ENCODE results near the gene KIFAP3.
"Not testable (repeated sequence)": the region's sequence is repeated elsewhere in the genome, so short reads cannot be mapped to it uniquely, and the experiment has no call there.

KIFAP3 gene

DNA sequence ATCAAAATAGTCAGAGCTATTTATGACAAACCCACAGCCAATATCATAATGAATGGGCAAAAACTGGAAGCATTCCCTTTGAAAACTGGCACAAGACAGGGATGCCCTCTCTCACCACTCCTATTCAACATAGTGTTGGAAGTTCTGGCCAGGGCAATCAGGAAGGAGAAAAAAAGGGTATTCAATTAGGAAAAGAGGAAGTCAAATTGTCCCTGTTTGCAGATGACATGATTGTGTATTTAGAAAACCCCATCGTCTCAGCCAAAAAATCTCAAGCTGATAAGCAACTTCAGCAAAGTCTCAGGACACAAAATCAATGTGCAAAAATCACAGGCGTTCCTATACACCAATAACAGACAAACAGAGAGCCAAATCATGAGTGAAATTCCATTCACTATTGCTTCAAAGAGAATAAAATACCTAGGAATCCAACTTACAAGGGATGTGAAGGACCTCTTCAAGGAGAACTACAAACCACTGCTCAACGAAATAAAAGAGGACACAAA, 14.4 kb downstream of the KIFAP3 start:
- H3K9me3 ChIP-seq (ENCODE audit: insufficient read depth, low read depth, low read length); H3K27me3 ChIP-seq (ENCODE audit: insufficient read depth, low read length); H3K27ac ChIP-seq (ENCODE audit: low read length); H3K4me1 ChIP-seq (ENCODE audit: insufficient read depth, low read length); H3K9ac ChIP-seq (ENCODE audit: low read depth, low read length); H3K36me3 ChIP-seq (ENCODE audit: insufficient read depth, low read depth, low read length); H3K4me3 ChIP-seq (ENCODE audit: low read length): not testable (repeated sequence)

DNA sequence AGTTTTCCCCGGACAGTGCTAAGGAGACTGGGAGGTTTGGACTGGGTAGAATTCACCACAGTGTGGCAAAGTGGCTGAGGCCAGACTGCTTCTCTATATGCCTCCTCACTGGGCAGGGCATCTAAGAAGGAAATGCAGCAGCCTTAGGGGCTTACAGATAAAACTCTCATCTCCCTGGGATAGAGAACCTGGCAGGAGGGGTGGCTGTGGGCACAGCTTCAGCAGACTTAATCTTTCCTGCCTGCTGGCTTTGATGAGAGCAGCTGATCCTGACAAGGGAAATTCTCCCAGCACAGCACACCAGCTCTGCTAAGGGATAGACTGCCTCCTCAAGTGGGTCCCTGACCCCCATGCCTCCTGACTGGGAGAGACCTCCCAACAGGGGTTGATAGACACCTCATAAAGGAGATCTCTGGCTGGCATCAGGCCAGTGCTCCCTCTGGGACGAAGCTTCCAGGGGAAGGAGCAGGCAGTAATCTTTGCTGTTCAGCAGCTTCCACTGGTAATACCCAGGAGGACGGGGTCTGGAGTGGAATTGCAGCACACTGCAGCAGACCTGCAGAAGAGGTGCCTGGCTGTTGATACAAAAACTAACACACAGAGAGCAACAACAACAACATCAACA, 25.2 kb downstream of the KIFAP3 start:
- H3K4me3 ChIP-seq (ENCODE audit: low read length) = no peak overlapping the region
- no peaks in the 10 kb centered on the region for H3K36me3 ChIP-seq (ENCODE audit: insufficient read depth, low read depth, low read length)
- no peak overlapping the region for H3K27ac ChIP-seq (ENCODE audit: low read length)
- no peaks in the 10 kb centered on the region for H3K27me3 ChIP-seq (ENCODE audit: insufficient read depth, low read length)
- H3K9ac ChIP-seq (ENCODE audit: low read depth, low read length) = no peak overlapping the region
- no peaks in the 10 kb centered on the region for H3K9me3 ChIP-seq (ENCODE audit: insufficient read depth, low read depth, low read length)
- H3K4me1 ChIP-seq (ENCODE audit: insufficient read depth, low read length) = no peaks in the 10 kb centered on the region

DNA sequence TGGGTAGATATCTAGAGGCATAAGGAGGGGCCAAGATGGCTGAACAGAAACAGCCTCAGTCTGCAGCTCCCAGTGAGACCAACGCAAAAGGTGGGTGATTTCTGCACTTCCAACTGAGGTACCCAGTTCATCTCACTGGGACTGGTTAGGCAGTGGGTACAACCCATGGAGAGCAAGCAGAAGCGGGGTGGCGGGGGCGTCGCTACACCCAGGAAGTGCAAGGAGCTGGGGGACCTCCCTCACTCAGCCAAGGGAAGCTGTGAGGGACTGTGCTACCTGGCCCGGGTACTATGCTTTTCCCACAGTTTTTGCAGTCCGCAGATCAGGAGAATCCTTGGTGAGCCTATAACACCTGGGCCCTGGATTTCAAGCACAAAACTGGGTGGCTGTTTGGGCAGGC, 26.0 kb downstream of the KIFAP3 start:
- Histone ChIP-seq H3K4me3 (ENCODE audit: low read length) (no peak overlapping the region), H3K27me3 (ENCODE audit: insufficient read depth, low read length) (no peaks in the 10 kb centered on the region), H3K27ac (ENCODE audit: low read length) (no peak overlapping the region), H3K9ac (ENCODE audit: low read depth, low read length) (no peak overlapping the region), H3K9me3 (ENCODE audit: insufficient read depth, low read depth, low read length) (no peaks in the 10 kb centered on the region), H3K4me1 (ENCODE audit: insufficient read depth, low read length) (no peaks in the 10 kb centered on the region), H3K36me3 (ENCODE audit: insufficient read depth, low read depth, low read length) (no peaks in the 10 kb centered on the region)

DNA sequence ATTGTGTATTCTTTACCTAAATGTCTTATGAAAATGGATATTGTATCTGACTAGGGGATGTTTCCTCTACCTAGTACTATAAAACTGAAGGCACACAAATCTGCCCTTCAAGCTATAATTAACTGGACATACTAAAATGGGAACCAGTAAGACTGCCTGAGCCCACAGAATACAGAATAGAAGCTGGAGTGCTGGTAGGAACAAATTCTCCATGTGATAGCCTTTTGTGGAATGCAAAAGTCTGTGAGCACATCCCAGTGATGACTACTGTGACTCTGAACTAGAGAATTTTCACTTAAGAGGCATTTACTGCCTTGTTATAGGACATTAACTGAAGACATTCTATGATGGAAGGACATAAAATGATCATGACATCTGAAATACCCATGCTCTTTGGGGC, 30.3 kb downstream of the KIFAP3 start:
- H3K27ac ChIP-seq (ENCODE audit: low read length) = no peak overlapping the region
- H3K4me1 ChIP-seq (ENCODE audit: insufficient read depth, low read length) = no peaks in the 10 kb centered on the region
- no peak overlapping the region for H3K4me3 ChIP-seq (ENCODE audit: low read length)
- no peak overlapping the region for H3K9ac ChIP-seq (ENCODE audit: low read depth, low read length)
- H3K9me3 ChIP-seq (ENCODE audit: insufficient read depth, low read depth, low read length) = no peaks in the 10 kb centered on the region
- no peaks in the 10 kb centered on the region for H3K27me3 ChIP-seq (ENCODE audit: insufficient read depth, low read length)
- no peaks in the 10 kb centered on the region for H3K36me3 ChIP-seq (ENCODE audit: insufficient read depth, low read depth, low read length)

DNA sequence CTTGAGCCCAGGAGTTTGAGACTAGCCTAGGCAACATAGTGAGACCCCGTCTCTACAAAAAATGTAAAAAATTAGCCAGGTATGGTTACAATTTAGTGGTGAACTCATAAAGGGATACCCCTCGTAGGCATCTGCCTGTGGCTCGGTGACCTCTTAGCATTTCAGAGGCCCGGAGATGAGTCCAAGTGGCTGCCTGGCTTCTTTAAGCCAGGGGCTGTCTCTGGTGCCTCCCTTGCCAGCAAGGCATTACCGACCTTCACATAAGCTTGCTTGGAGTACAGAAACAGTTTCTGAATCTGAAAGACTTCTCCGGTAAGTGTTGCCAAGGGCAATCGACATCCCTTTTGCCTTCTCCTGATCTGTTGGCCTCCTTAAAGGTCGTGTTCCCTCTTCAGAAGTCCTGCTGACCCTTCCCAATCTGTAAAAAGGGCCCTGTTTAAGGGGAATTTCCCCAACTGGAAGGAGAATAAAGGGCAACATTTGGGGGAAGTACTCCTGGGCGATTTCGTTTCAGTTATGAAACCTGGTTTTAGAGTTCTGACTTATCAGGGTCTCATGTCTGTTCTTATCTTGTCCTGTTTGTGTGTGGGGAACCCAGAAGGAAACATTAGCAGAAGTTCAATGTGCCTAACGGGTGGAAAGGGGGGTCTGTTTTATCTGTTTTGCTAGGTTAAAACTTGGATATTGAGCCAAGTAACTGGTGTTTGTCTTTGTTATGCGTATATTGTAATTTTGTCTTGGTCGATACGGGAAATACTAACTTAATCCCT, 32.9 kb downstream of the KIFAP3 start:
- Histone ChIP-seq H3K4me3 (ENCODE audit: low read length) (no peak overlapping the region), H3K4me1 (ENCODE audit: insufficient read depth, low read length) (no peaks in the 10 kb centered on the region), H3K9me3 (ENCODE audit: insufficient read depth, low read depth, low read length) (no peaks in the 10 kb centered on the region), H3K27ac (ENCODE audit: low read length) (no peak overlapping the region), H3K36me3 (ENCODE audit: insufficient read depth, low read depth, low read length) (no peaks in the 10 kb centered on the region), H3K9ac (ENCODE audit: low read depth, low read length) (no peak overlapping the region), H3K27me3 (ENCODE audit: insufficient read depth, low read length) (no peaks in the 10 kb centered on the region)

DNA sequence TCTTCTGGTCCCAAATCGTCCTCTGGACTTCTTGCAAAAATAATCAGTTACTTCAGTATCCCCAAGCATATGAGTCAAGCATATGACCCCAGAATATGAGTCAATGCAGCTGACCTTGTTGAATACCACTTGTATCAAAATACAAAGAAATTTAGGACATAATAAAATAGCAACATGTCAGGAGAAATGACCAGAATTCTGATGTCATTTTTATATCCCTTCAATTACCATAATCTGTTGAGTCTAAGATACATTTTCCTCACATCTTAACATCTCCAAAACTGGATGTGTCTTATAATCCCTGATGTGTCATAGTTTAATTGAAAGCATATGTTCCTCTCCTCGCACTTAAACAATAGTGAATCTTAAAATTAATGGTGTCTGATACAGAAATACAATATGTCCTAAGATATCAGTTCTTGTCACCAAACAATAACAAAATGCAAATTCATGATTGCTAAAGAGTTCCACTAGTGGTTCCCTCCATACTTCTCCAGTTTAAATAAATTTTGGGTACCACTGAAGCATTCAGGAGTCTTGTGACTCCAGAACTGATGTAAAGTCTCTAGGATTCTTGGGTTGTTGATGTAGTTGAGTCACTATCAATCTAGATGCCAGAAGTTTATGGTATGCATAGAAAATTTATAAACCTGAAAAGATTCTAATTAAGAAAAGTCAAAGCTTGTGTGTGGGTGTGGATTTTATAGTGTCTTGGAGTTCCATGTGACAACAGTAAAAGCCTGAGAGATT, 41.8 kb downstream of the KIFAP3 start:
- Histone ChIP-seq H3K9me3 (ENCODE audit: insufficient read depth, low read depth, low read length) (peaks cover 2% of the 10 kb centered on the region), H3K4me1 (ENCODE audit: insufficient read depth, low read length) (no peaks in the 10 kb centered on the region), H3K36me3 (ENCODE audit: insufficient read depth, low read depth, low read length) (no peaks in the 10 kb centered on the region), H3K9ac (ENCODE audit: low read depth, low read length) (no peak overlapping the region), H3K27ac (ENCODE audit: low read length) (no peak overlapping the region), H3K27me3 (ENCODE audit: insufficient read depth, low read length) (no peaks in the 10 kb centered on the region), H3K4me3 (ENCODE audit: low read length) (no peak overlapping the region)

DNA sequence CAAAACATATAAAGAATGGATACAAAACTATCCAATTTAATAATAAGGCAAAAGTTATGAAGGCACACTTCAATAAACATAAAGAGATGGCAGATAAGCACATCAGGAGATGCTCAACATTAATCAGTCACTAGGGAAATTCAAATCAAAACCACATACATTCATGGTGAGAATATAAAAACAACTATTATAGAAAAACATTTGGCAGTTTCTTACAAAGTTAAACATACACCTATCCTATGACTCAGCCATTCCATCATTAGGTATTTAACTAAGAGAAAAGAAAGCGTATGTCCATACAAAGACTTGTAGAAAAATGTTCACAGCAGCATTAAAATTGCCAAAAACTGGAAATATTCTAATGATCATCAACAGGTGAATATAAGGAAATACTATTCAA, 44.3 kb downstream of the KIFAP3 start:
- no peaks in the 10 kb centered on the region for H3K36me3 ChIP-seq (ENCODE audit: insufficient read depth, low read depth, low read length)
- H3K9me3 ChIP-seq (ENCODE audit: insufficient read depth, low read depth, low read length) = peaks cover 7% of the 10 kb centered on the region
- no peak overlapping the region for H3K9ac ChIP-seq (ENCODE audit: low read depth, low read length)
- no peak overlapping the region for H3K4me3 ChIP-seq (ENCODE audit: low read length)
- H3K4me1 ChIP-seq (ENCODE audit: insufficient read depth, low read length) = no peaks in the 10 kb centered on the region
- no peaks in the 10 kb centered on the region for H3K27me3 ChIP-seq (ENCODE audit: insufficient read depth, low read length)
- no peak overlapping the region for H3K27ac ChIP-seq (ENCODE audit: low read length)

DNA sequence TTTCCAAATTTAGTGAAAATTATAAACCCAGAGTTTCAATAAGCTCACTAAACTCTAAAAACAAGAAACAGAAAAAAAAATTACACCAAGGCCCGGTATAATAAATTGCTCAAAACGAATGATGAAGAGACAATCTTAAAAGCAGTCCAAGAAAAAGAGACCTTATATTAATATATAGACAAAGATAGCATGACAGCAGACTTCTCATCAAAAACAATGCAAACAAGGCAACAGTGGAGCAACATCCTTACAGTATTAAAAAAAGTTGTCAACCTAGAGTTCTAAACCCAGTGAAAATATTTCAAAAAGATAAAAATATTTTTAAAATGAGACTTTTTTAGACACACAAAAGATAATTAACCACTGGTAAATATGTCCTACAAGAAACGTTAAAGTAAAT, 46.7 kb downstream of the KIFAP3 start:
- no peaks in the 10 kb centered on the region for H3K36me3 ChIP-seq (ENCODE audit: insufficient read depth, low read depth, low read length)

DNA sequence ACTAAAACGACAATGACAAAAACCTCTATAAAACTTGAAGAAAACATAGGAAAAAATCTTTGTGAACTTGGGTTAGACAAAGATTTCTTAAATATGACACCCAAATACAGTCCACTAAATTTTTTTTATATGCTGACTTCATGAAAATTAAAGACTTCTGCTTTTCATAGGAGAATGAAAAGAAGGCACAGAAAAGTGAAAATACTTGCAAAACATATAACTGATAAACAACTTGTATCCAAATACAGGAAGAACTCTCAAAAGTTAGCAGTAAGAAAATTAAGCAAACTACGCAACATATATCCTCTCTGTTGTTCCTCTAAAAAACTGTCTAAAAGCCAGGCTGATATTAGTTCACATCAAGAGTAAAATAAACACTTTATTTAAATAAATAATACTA, 53.6 kb downstream of the KIFAP3 start:
- Histone ChIP-seq H3K27me3 (ENCODE audit: insufficient read depth, low read length) (no peaks in the 10 kb centered on the region), H3K9ac (ENCODE audit: low read depth, low read length) (no peak overlapping the region), H3K9me3 (ENCODE audit: insufficient read depth, low read depth, low read length) (no peaks in the 10 kb centered on the region; the same call in 1 of the 2 replicates), H3K4me1 (ENCODE audit: insufficient read depth, low read length) (no peaks in the 10 kb centered on the region), H3K27ac (ENCODE audit: low read length) (no peak overlapping the region), H3K4me3 (ENCODE audit: low read length) (no peak overlapping the region), H3K36me3 (ENCODE audit: insufficient read depth, low read depth, low read length) (no peaks in the 10 kb centered on the region)

More for the DNA sequence above, 46.7 kb downstream of the KIFAP3 start:
- Histone ChIP-seq H3K4me1 (ENCODE audit: insufficient read depth, low read length) (no peaks in the 10 kb centered on the region), H3K27ac (ENCODE audit: low read length) (no peak overlapping the region), H3K27me3 (ENCODE audit: insufficient read depth, low read length) (no peaks in the 10 kb centered on the region), H3K4me3 (ENCODE audit: low read length) (no peak overlapping the region), H3K9ac (ENCODE audit: low read depth, low read length) (no peak overlapping the region), H3K9me3 (ENCODE audit: insufficient read depth, low read depth, low read length) (peaks cover 7% of the 10 kb centered on the region)

DNA sequence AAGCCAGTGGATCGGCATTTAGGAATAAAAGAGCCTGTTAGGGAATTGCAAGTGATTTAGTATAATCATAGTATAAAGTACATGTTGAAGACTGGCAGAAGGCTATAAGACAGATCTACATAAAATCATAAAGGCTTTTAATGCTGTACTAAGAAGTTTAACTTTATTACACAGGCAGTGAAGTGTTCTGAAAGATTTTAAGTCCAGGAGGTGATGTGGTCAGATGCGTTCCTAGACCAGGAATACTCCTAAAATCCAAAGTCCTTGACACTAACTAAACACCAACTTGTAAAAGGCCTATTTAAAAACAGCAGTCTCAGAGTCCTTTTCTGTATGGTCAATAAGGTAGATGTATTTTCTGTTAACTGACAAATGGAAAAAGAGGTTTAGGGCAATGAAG, 57.0 kb downstream of the KIFAP3 start:
- no peak overlapping the region for H3K27ac ChIP-seq (ENCODE audit: low read length)
- no peaks in the 10 kb centered on the region for H3K4me1 ChIP-seq (ENCODE audit: insufficient read depth, low read length)
- no peak overlapping the region for H3K9ac ChIP-seq (ENCODE audit: low read depth, low read length)
- H3K4me3 ChIP-seq (ENCODE audit: low read length) = no peak overlapping the region
- no peaks in the 10 kb centered on the region; the same call in 1 of the 2 replicates for H3K9me3 ChIP-seq (ENCODE audit: insufficient read depth, low read depth, low read length)
- no peaks in the 10 kb centered on the region for H3K27me3 ChIP-seq (ENCODE audit: insufficient read depth, low read length)
- H3K36me3 ChIP-seq (ENCODE audit: insufficient read depth, low read depth, low read length) = no peaks in the 10 kb centered on the region

DNA sequence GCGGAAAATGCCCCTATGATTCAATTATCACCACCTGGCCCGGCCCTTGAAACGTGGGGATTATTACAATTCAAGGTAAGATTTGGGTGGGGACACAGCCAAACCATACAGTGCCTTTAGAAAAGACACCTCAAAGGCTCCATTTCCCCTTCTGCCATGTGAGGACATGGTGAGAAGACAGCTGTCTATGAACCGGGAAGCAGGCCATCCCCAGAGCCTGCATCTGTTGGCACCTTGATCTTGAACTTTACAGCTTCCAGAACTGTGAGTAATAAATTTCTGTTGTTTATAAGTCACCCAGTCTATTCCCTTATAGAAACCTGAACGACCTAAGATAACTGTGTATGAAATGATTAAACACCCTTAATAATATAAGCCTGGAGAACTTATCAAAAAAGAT, 61.6 kb downstream of the KIFAP3 start:
- H3K4me1 ChIP-seq (ENCODE audit: insufficient read depth, low read length) = no peaks in the 10 kb centered on the region
- no peak overlapping the region for H3K4me3 ChIP-seq (ENCODE audit: low read length)
- no peak overlapping the region for H3K9ac ChIP-seq (ENCODE audit: low read depth, low read length)
- H3K27ac ChIP-seq (ENCODE audit: low read length) = no peak overlapping the region
- H3K36me3 ChIP-seq (ENCODE audit: insufficient read depth, low read depth, low read length) = no peaks in the 10 kb centered on the region
- H3K9me3 ChIP-seq (ENCODE audit: insufficient read depth, low read depth, low read length) = no peaks in the 10 kb centered on the region
- no peaks in the 10 kb centered on the region for H3K27me3 ChIP-seq (ENCODE audit: insufficient read depth, low read length)

DNA sequence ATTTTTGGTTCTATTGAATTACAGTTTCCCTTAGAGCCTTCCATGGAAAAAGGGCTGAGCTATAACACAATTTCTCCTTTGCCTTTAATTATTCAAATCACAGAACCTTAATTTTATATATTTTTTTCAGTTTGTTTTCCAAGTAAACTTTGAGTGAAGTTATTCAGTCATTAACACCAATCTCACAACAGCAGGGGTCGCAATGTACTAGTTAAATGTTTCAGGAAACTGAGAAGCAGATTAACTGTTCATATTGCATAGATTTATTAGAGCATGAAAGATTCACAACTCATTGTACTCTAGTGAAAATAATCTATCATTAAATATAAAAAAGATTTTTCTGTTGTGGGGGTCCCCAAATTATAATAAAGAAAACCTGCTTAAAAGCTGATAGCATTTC, 64.1 kb downstream of the KIFAP3 start:
- Histone ChIP-seq H3K9me3 (ENCODE audit: insufficient read depth, low read depth, low read length) (no peaks in the 10 kb centered on the region), H3K36me3 (ENCODE audit: insufficient read depth, low read depth, low read length) (no peaks in the 10 kb centered on the region), H3K27me3 (ENCODE audit: insufficient read depth, low read length) (no peaks in the 10 kb centered on the region), H3K4me1 (ENCODE audit: insufficient read depth, low read length) (no peaks in the 10 kb centered on the region), H3K4me3 (ENCODE audit: low read length) (no peak overlapping the region), H3K9ac (ENCODE audit: low read depth, low read length) (no peak overlapping the region), H3K27ac (ENCODE audit: low read length) (no peak overlapping the region)

Measured in iPS-20b (cell line).